Thoracic aorta (tissue), 2 donors: Measurements from ENCODE around the gene MEF2B. TPM values are rescaled to one million over a fixed set of nuclear protein-coding genes. Genes with fewer than 3 reads are reported as not detected.

Experiments
- ATAC-seq: fragments of 150-250 bp; one replicate; pipeline ENCODE4 v1.8.0; 2017; ENCODE audit warnings: low read depth; ENCODE audit not compliant: insufficient number of reproducible peaks, low FRiP score
- DNase-seq: peaks from one replicate; pipeline ENCODE4 v3.0.0-alpha.2; 2020; ENCODE audit warnings: low spot score
- H3K27ac ChIP-seq, 2 donors: fragments of 200-600 bp; sonication (generic); 1 replicate in 1 of 2; 2 replicates in 1 of 2; pipeline ENCODE4 v1.5.1; 2016; ENCODE audit warnings: mild to moderate bottlenecking in 2 of 2, moderate library complexity in 2 of 2
- H3K27me3 ChIP-seq: fragments of 200-600 bp; sonication (generic); replicated peaks from 2 replicates; pipeline ENCODE4 v1.6.0; 2016; ENCODE audit warnings: mild to moderate bottlenecking; ENCODE audit not compliant: insufficient read depth
- H3K36me3 ChIP-seq: fragments of 200-600 bp; sonication (generic); one replicate; pipeline ENCODE4 v1.5.1; 2016
- H3K4me1 ChIP-seq, 2 donors: fragments of 200-600 bp; sonication (generic); 1 replicate in 1 of 2; 2 replicates in 1 of 2; pipeline versions ENCODE4 v1.5.1 to v1.6.0; 2016; ENCODE audit warnings: low read depth in 2 of 2, mild to moderate bottlenecking in 1 of 2; ENCODE audit not compliant: control insufficient read depth in 1 of 2
- H3K4me3 ChIP-seq: fragments of 200-600 bp; sonication (generic); 2 replicates; pipeline ENCODE4 v1.5.1; 2016; ENCODE audit warnings: mild to moderate bottlenecking
- H3K9me3 ChIP-seq: fragments of 200-600 bp; sonication (generic); 2 replicates; pipeline ENCODE4 v1.5.1; 2016
- CTCF ChIP-seq: fragments of 200-600 bp; sonication (generic); IDR thresholded peaks from one replicate; pipeline ENCODE4 v1.5.1; 2019; ENCODE audit warnings: antibody characterized with exemption
- total RNA-seq, 2 donors: library from RNA; depleted of rRNA; stranded (reverse); fragments of >200 nt; gene quantifications; one replicate each; pipeline versions ENCODE4 v1.1.0 to v1.2.3, GENCODE V29; 2016

The MEF2B gene
- total RNA-seq, 2 donors from 2014 or later = 1.5 to 2.0 TPM

- no peak for ATAC-seq
- H3K36me3 ChIP-seq = peaks cover 10% of the 10 kb centered on the region
Observed at GRCh38 chr19:19095691-19096090, 74.4 kb downstream of the MEF2B start.

More at GRCh38 chr19:19095691-19096090, 74.4 kb downstream of the MEF2B start:
- DNase-seq = no peak
- Histone ChIP-seq H3K9me3 (no peaks in the 10 kb centered on the region), H3K4me1 (no peaks in the 10 kb centered on the region), H3K4me3 (no peak overlapping the region), H3K27ac (no peak overlapping the region), H3K27me3 (no peaks in the 10 kb centered on the region)
- TF ChIP-seq CTCF = no peak

Other genes with a start within 250 kb of the MEF2B start
- 100 to 1,000 TPM in 1 of 2 donors, 10 to 100 TPM in 1; 40.6 to 100 TPM for gene HOMER3, start 229.0 kb downstream of the MEF2B start, total RNA-seq
- 10 to 100 TPM; 42.6 to 57.5 TPM for gene SUGP2, start 136.7 kb downstream of the MEF2B start, total RNA-seq
- gene ARMC6, start 136.7 kb downstream of the MEF2B start, total RNA-seq = 10 to 100 TPM; 21.0 to 38.6 TPM
- gene SLC25A42, start 106.3 kb downstream of the MEF2B start, total RNA-seq = 10 to 100 TPM in 1 of 2 donors, 1 to 10 TPM in 1; 8.3 to 14.4 TPM
- gene TMEM161A, start 31.8 kb downstream of the MEF2B start, total RNA-seq = 10 to 100 TPM; 13.8 to 14.4 TPM
- gene BORCS8, start 21.9 kb upstream of the MEF2B start, total RNA-seq = 10 to 100 TPM; 15.2 to 15.4 TPM
- 10 to 100 TPM; 17.6 to 23.2 TPM for gene RFXANK, start 22.0 kb upstream of the MEF2B start, total RNA-seq
- gene NR2C2AP, start 33.2 kb upstream of the MEF2B start, total RNA-seq = 10 to 100 TPM in 1 of 2 donors, 1 to 10 TPM in 1; 6.5 to 17.9 TPM
- gene NCAN, start 41.7 kb upstream of the MEF2B start, total RNA-seq = not detected
- gene TM6SF2, start 103.0 kb upstream of the MEF2B start, total RNA-seq = 1 to 10 TPM in 1 of 2 donors, under 1 TPM in 1; 0.49 to 4.1 TPM
- gene SUGP1, start 150.2 kb upstream of the MEF2B start, total RNA-seq = 10 to 100 TPM; 25.0 to 43.0 TPM
- gene MAU2, start 150.6 kb upstream of the MEF2B start, total RNA-seq = 100 to 1,000 TPM in 1 of 2 donors, 10 to 100 TPM in 1; 93.9 to 119 TPM
- 10 to 100 TPM; 55.9 to 79.1 TPM for gene GATAD2A, start 235.4 kb upstream of the MEF2B start, total RNA-seq